Esophagus muscularis mucosa (tissue), 4 donors: Measurements from ENCODE around the gene PRCP. TPM values are rescaled to one million over a fixed set of nuclear protein-coding genes. Genes with fewer than 3 reads are reported as not detected.

Experiments
- DNase-seq: peaks from one replicate; pipeline ENCODE4 v3.0.0-alpha.2; 2017; ENCODE audit errors: extremely low spot score
- H3K27ac ChIP-seq, 4 donors: fragments of 200-600 bp; sonication (generic); replicated peaks in 1 of 4; 1 replicate in 3 of 4; 2 replicates in 1 of 4; pipeline ENCODE4 v1.5.1; 2016 to 2019; ENCODE audit warnings: mild to moderate bottlenecking in 1 of 4
- H3K27me3 ChIP-seq, 4 donors: fragments of 200-600 bp; sonication (generic); one replicate each; pipeline versions ENCODE4 v1.5.1 to v1.6.0; 2016 to 2019
- H3K36me3 ChIP-seq, 4 donors: fragments of 200-600 bp; sonication (generic); one replicate each; pipeline ENCODE4 v1.5.1; 2016 to 2019
- H3K4me1 ChIP-seq, 4 donors: fragments of 200-600 bp; sonication (generic); one replicate each; pipeline ENCODE4 v1.5.1; 2016 to 2019
- H3K4me3 ChIP-seq, 4 donors: fragments of 200-600 bp; sonication (generic); 1 replicate in 2 of 4; 2 replicates in 2 of 4; pipeline ENCODE4 v1.5.1; 2016 to 2019; ENCODE audit warnings: mild to moderate bottlenecking in 4 of 4, moderate library complexity in 1 of 4
- H3K9me3 ChIP-seq, 4 donors: fragments of 200-600 bp; sonication (generic); 1 replicate in 3 of 4; 2 replicates in 1 of 4; pipeline ENCODE4 v1.5.1; 2016 to 2019
- CTCF ChIP-seq, 3 experiments: fragments of 200-600 bp in 2 of 3; fragments of 450-650 bp in 1 of 3; sonication (generic) in 2 of 3; IDR thresholded peaks; one replicate each; pipeline ENCODE4 v1.5.1; 2017 to 2019; ENCODE audit warnings: antibody characterized with exemption in 3 of 3, mild to moderate bottlenecking in 2 of 3, moderate library complexity in 1 of 3
- EP300 ChIP-seq: sonication (generic); formaldehyde crosslinking; IDR thresholded peaks from one replicate; pipeline ENCODE4 v1.6.1; 2017; ENCODE audit warnings: antibody characterized with exemption
- POLR2A ChIP-seq: fragments of 450-650 bp; IDR thresholded peaks from one replicate; pipeline ENCODE4 v1.6.1; 2017; ENCODE audit warnings: antibody characterized with exemption, moderate library complexity, mild to moderate bottlenecking, low read depth
- POLR2AphosphoS5 ChIP-seq, 2 donors: sonication (generic); formaldehyde crosslinking; IDR thresholded peaks; one replicate each; pipeline ENCODE4 v1.6.1; 2017; ENCODE audit warnings: antibody characterized with exemption in 2 of 2
- WGBS: methylation state at CpG from one replicate; pipeline ENCODE4 v1.1.5; 2018; 5-methylcytosine and 5-hydroxymethylcytosine counted together
- intact Hi-C: fragments of 100-400 bp; cut with DNase I; formaldehyde crosslinking; loops from one replicate; pipeline ENCODE4 v1.15.1; 2023
- total RNA-seq, 4 donors: library from RNA; depleted of rRNA; stranded (reverse); fragments of >200 nt; gene quantifications; one replicate each; pipeline versions ENCODE4 v1.1.0 to v1.2.1, GENCODE V29; 2016

PRCP gene
- total RNA-seq, 4 donors from 2014 or later, result 29.1 to 46.2 (median 35.0) TPM

- peak overlapping the region in 2 of 4 donors; percentile 7 to 13 for H3K27ac ChIP-seq
- 13% methylated on average over 2 of the region's 2 CpGs for WGBS
- H3K4me1 ChIP-seq, result peaks cover 7 to 30% (median 21%) of the 10 kb centered on the region in 4 donors
- intact Hi-C loops, result no loop called here
- no peaks in the 10 kb centered on the region for H3K27me3 ChIP-seq
- peaks cover 0 to 9% (median 0%) of the 10 kb centered on the region in 4 donors for H3K36me3 ChIP-seq
- TF ChIP-seq POLR2AphosphoS5 (IDR thresholded peaks at IDR 0.05) (no peak), CTCF (IDR thresholded peaks at IDR 0.05) (no peak), POLR2A (no peak), EP300 (no peak)
- no peak for DNase-seq
- H3K4me3 ChIP-seq, result no peak overlapping the region
- H3K9me3 ChIP-seq, result no peaks in the 10 kb centered on the region
Observed at GRCh38 chr11:82823647-82824619, 76.3 kb downstream of the PRCP start.

- Histone ChIP-seq H3K27ac (no peak overlapping the region), H3K9me3 (no peaks in the 10 kb centered on the region), H3K36me3 (no peaks in the 10 kb centered on the region), H3K4me3 (no peak overlapping the region), H3K4me1 (peaks cover 2 to 24% (median 18%) of the 10 kb centered on the region in 4 donors), H3K27me3 (no peaks in the 10 kb centered on the region)
- no peak for DNase-seq
- intact Hi-C loops, result no loop called here
- WGBS, result 68% methylated on average over 10 of the region's 10 CpGs
- TF ChIP-seq POLR2AphosphoS5 (IDR thresholded peaks at IDR 0.05) (no peak), CTCF (IDR thresholded peaks at IDR 0.05) (no peak), POLR2A (no peak), EP300 (no peak)
Observed at GRCh38 chr11:82818409-82819043, 81.7 kb downstream of the PRCP start.

- DNase-seq, result no peak
- TF ChIP-seq EP300, result no peak
- no peak for TF ChIP-seq POLR2A
- no peak for TF ChIP-seq POLR2AphosphoS5 (IDR thresholded peaks at IDR 0.05)
- TF ChIP-seq CTCF (IDR thresholded peaks at IDR 0.05), result no peak
- Histone ChIP-seq H3K9me3 (no peaks in the 10 kb centered on the region), H3K27ac (no peak overlapping the region), H3K27me3 (no peaks in the 10 kb centered on the region), H3K4me3 (no peak overlapping the region), H3K36me3 (no peaks in the 10 kb centered on the region), H3K4me1 (peaks cover 0 to 13% (median 6%) of the 10 kb centered on the region in 4 donors)
- intact Hi-C loops, result no loop called here
- WGBS, result 47% methylated on average over 2 of the region's 2 CpGs
Observed at GRCh38 chr11:82815406-82815805, 84.8 kb downstream of the PRCP start.

- no peaks in the 10 kb centered on the region for H3K36me3 ChIP-seq
- peaks cover 0 to 10% (median 6%) of the 10 kb centered on the region in 4 donors for H3K4me1 ChIP-seq
- DNase-seq, result no peak
- no peaks in the 10 kb centered on the region for H3K27me3 ChIP-seq
- H3K9me3 ChIP-seq, result no peaks in the 10 kb centered on the region
- H3K4me3 ChIP-seq, result no peak overlapping the region
- intact Hi-C loops, result no loop called here
- WGBS, result 82% methylated on average over 4 of the region's 4 CpGs
- H3K27ac ChIP-seq, result no peak overlapping the region
- TF ChIP-seq POLR2A (no peak), CTCF (IDR thresholded peaks at IDR 0.05) (no peak), POLR2AphosphoS5 (IDR thresholded peaks at IDR 0.05) (no peak), EP300 (no peak)
Observed at GRCh38 chr11:82814379-82814778, 85.9 kb downstream of the PRCP start.
